SW480 (cell line): ENCODE measurements around the gene GRID2.

Experiments
- DNase-seq: peaks from one replicate; pipeline ENCODE4 v3.0.0-alpha.2; 2016; ENCODE audit warnings: low spot score

GRID2 gene

GRCh38 chr4:93409035-93409434, 1105.3 kb downstream of the GRID2 start:
- no peak for DNase-seq

- DNase-seq: no peak
Observed at GRCh38 chr4:93414041-93414550, 1110.3 kb downstream of the GRID2 start.

GRCh38 chr4:93416344-93417128, 1112.8 kb downstream of the GRID2 start:
- no peak for DNase-seq

- DNase-seq: no peak
Observed at GRCh38 chr4:93431371-93431770, 1127.6 kb downstream of the GRID2 start.

GRCh38 chr4:93433840-93434239, 1130.1 kb downstream of the GRID2 start:
- DNase-seq: no peak

GRCh38 chr4:93436000-93436626, 1132.3 kb downstream of the GRID2 start:
- no peak for DNase-seq

- DNase-seq: no peak
Observed at GRCh38 chr4:93437991-93438390, 1134.2 kb downstream of the GRID2 start.

GRCh38 chr4:93444860-93445259, 1141.1 kb downstream of the GRID2 start:
- no peak for DNase-seq

- DNase-seq: no peak
Observed at GRCh38 chr4:93446038-93446437, 1142.3 kb downstream of the GRID2 start.

- DNase-seq: no peak
Observed at GRCh38 chr4:93448691-93449293, 1145.0 kb downstream of the GRID2 start.

GRCh38 chr4:93451954-93452353, 1148.2 kb downstream of the GRID2 start:
- no peak for DNase-seq

- no peak for DNase-seq
Observed at GRCh38 chr4:93461541-93461940, 1157.8 kb downstream of the GRID2 start.

GRCh38 chr4:93466446-93466845, 1162.7 kb downstream of the GRID2 start:
- DNase-seq: no peak

- no peak for DNase-seq
Observed at GRCh38 chr4:93467484-93468155, 1163.9 kb downstream of the GRID2 start.

- no peak for DNase-seq
Observed at GRCh38 chr4:93469560-93469959, 1165.8 kb downstream of the GRID2 start.

- DNase-seq: no peak
Observed at GRCh38 chr4:93475730-93476129, 1172.0 kb downstream of the GRID2 start.

- DNase-seq: no peak
Observed at GRCh38 chr4:93478805-93479204, 1175.0 kb downstream of the GRID2 start.

- peak; percentile 0 for DNase-seq
Observed at GRCh38 chr4:93480452-93480851, 1176.7 kb downstream of the GRID2 start.

GRCh38 chr4:93495346-93495745, 1191.6 kb downstream of the GRID2 start:
- no peak for DNase-seq

- no peak for DNase-seq
Observed at GRCh38 chr4:93501244-93501643, 1197.5 kb downstream of the GRID2 start.

GRCh38 chr4:93501946-93502345, 1198.2 kb downstream of the GRID2 start:
- DNase-seq: no peak

- DNase-seq: no peak
Observed at GRCh38 chr4:93502991-93503390, 1199.2 kb downstream of the GRID2 start.

- no peak for DNase-seq
Observed at GRCh38 chr4:93513851-93514250, 1210.1 kb downstream of the GRID2 start.
